HEK293 (cell line): ENCODE results near the gene DCP1A.
"Not testable (repeated sequence)": the region's sequence is repeated elsewhere in the genome, so short reads cannot be mapped to it uniquely, and the experiment has no call there.

Experiments
- CTCF ChIA-PET: fragments of 350-600 bp; formaldehyde crosslinking; extraction: SDS; loops from one replicate; lab custom pipeline; 2021; ENCODE audit warnings: antibody characterized with exemption; lab: Yijun Ruan, JAX
- POLR2A ChIA-PET: fragments of 300-600 bp; formaldehyde crosslinking; extraction: SDS; loops from one replicate; lab custom pipeline; 2020; ENCODE audit warnings: antibody characterized with exemption, inconsistent platforms; lab: Yijun Ruan, JAX
- H3K27ac ChIP-seq: fragments of 200-500 bp; sonication (Bioruptor generic); 2 replicates; pipeline ENCODE4 v1.5.1; 2014; ENCODE audit warnings: low read depth, low read length, control low read depth, inconsistent platforms; ENCODE audit errors: extremely low read depth
- H3K36me3 ChIP-seq, 2 experiments: fragments of 200-500 bp in 1 of 2; sonication (Bioruptor generic) in 1 of 2; 1 replicate in 1 of 2; 2 replicates in 1 of 2; pipeline ENCODE4 v1.5.1; 2014 to 2017; ENCODE audit warnings: inconsistent platforms in 2 of 2, low read length in 2 of 2; ENCODE audit not compliant: control insufficient read depth in 2 of 2, insufficient read depth in 1 of 2
- H3K4me1 ChIP-seq: fragments of 200-500 bp; sonication (Bioruptor generic); 2 replicates; pipeline ENCODE4 v1.5.1; 2014; ENCODE audit warnings: mild to moderate bottlenecking, low read length, inconsistent platforms; ENCODE audit not compliant: control insufficient read depth, insufficient read depth
- H3K4me3 ChIP-seq: 2 replicates; pipeline ENCODE4 v1.5.1; 2011; ENCODE audit warnings: low read depth, mild to moderate bottlenecking, control low read depth, low read length, moderate library complexity
- H3K9me3 ChIP-seq: fragments of 200-500 bp; sonication (Bioruptor generic); 2 replicates; pipeline ENCODE4 v1.5.1; 2014; ENCODE audit warnings: low read depth, low read length, inconsistent platforms; ENCODE audit not compliant: control insufficient read depth, insufficient read depth
- CTCF ChIP-seq: fragments of 450-650 bp; formaldehyde crosslinking; IDR thresholded peaks from 2 replicates; pipeline ENCODE4 v1.5.1; 2016; ENCODE audit warnings: missing biosample characterization, missing genetic modification characterization
- FEZF1 ChIP-seq: fragments of 450-650 bp; formaldehyde crosslinking; IDR thresholded peaks from 2 replicates; pipeline ENCODE4 v1.5.1; 2016; ENCODE audit warnings: missing biosample characterization, missing genetic modification characterization
- KLF8 ChIP-seq: fragments of 450-650 bp; formaldehyde crosslinking; IDR thresholded peaks from 2 replicates; pipeline ENCODE4 v1.5.1; 2016; ENCODE audit warnings: missing biosample characterization, missing genetic modification characterization
- KLF9 ChIP-seq: fragments of 450-650 bp; formaldehyde crosslinking; IDR thresholded peaks from 2 replicates; pipeline ENCODE4 v1.5.1; 2016; ENCODE audit warnings: missing biosample characterization, missing genetic modification characterization, low read depth
- PRDM6 ChIP-seq: fragments of 450-650 bp; formaldehyde crosslinking; IDR thresholded peaks from 2 replicates; pipeline ENCODE4 v1.5.1; 2017; ENCODE audit warnings: missing biosample characterization, missing genetic modification characterization
- ZBTB1 ChIP-seq: fragments of 450-650 bp; formaldehyde crosslinking; IDR thresholded peaks from 2 replicates; pipeline ENCODE4 v1.5.1; 2016; ENCODE audit warnings: missing biosample characterization, missing genetic modification characterization
- ZBTB21 ChIP-seq: fragments of 450-650 bp; formaldehyde crosslinking; IDR thresholded peaks from 2 replicates; pipeline ENCODE4 v1.5.1; 2017; ENCODE audit warnings: missing biosample characterization, missing genetic modification characterization
- ZBTB44 ChIP-seq: fragments of 450-650 bp; IDR thresholded peaks from 2 replicates; pipeline ENCODE4 v1.5.1; 2018; ENCODE audit warnings: missing biosample characterization, mild to moderate bottlenecking, missing genetic modification characterization
- ZNF175 ChIP-seq: fragments of 450-650 bp; formaldehyde crosslinking; IDR thresholded peaks from 2 replicates; pipeline ENCODE4 v1.5.1; 2016; ENCODE audit warnings: missing biosample characterization, missing genetic modification characterization
- ZNF248 ChIP-seq: fragments of 450-650 bp; formaldehyde crosslinking; IDR thresholded peaks from 2 replicates; pipeline ENCODE4 v1.5.1; 2017; ENCODE audit warnings: missing biosample characterization, missing genetic modification characterization
- ZNF292 ChIP-seq: fragments of 450-650 bp; formaldehyde crosslinking; IDR thresholded peaks from 2 replicates; pipeline ENCODE4 v1.5.1; 2016; ENCODE audit warnings: low read depth, missing biosample characterization, missing genetic modification characterization, borderline replicate concordance
- ZNF302 ChIP-seq: fragments of 450-650 bp; formaldehyde crosslinking; IDR thresholded peaks from 2 replicates; pipeline ENCODE4 v1.5.1; 2016; ENCODE audit warnings: missing biosample characterization, missing genetic modification characterization, low read depth
- ZNF391 ChIP-seq: fragments of 450-650 bp; formaldehyde crosslinking; IDR thresholded peaks from 2 replicates; pipeline ENCODE4 v1.5.1; 2016; ENCODE audit warnings: low read depth, missing biosample characterization, missing genetic modification characterization, borderline replicate concordance
- ZNF404 ChIP-seq: fragments of 450-650 bp; formaldehyde crosslinking; IDR thresholded peaks from 2 replicates; pipeline ENCODE4 v1.5.1; 2017; ENCODE audit warnings: missing biosample characterization, missing genetic modification characterization
- ZNF433 ChIP-seq: fragments of 450-650 bp; formaldehyde crosslinking; IDR thresholded peaks from 2 replicates; pipeline ENCODE4 v1.5.1; 2016; ENCODE audit warnings: missing biosample characterization, missing genetic modification characterization, low read depth
- ZNF473 ChIP-seq: fragments of 450-650 bp; formaldehyde crosslinking; IDR thresholded peaks from 2 replicates; pipeline ENCODE4 v1.5.1; 2017; ENCODE audit warnings: missing biosample characterization, missing genetic modification characterization
- ZNF521 ChIP-seq: fragments of 450-650 bp; formaldehyde crosslinking; IDR thresholded peaks from 2 replicates; pipeline ENCODE4 v1.5.1; 2017; ENCODE audit warnings: missing biosample characterization, mild to moderate bottlenecking, missing genetic modification characterization
- ZNF621 ChIP-seq: fragments of 450-650 bp; formaldehyde crosslinking; IDR thresholded peaks from 2 replicates; pipeline ENCODE4 v1.5.1; 2017; ENCODE audit warnings: missing biosample characterization, missing genetic modification characterization
- ZNF626 ChIP-seq: fragments of 450-650 bp; sonication (Bioruptor Pico); formaldehyde crosslinking; IDR thresholded peaks from 2 replicates; pipeline ENCODE4 v1.5.1; 2018; ENCODE audit warnings: missing biosample characterization, missing genetic modification characterization, inconsistent platforms
- ZNF639 ChIP-seq: fragments of 450-650 bp; formaldehyde crosslinking; IDR thresholded peaks from 2 replicates; pipeline ENCODE4 v1.5.1; 2016; ENCODE audit warnings: missing biosample characterization, missing genetic modification characterization
- ZNF645 ChIP-seq: fragments of 450-650 bp; formaldehyde crosslinking; IDR thresholded peaks from 2 replicates; pipeline ENCODE4; 2016; ENCODE audit warnings: missing biosample characterization, missing genetic modification characterization
- ZNF701 ChIP-seq: fragments of 450-650 bp; formaldehyde crosslinking; IDR thresholded peaks from 2 replicates; pipeline ENCODE4 v1.5.1; 2016; ENCODE audit warnings: missing biosample characterization, missing genetic modification characterization
- ZNF792 ChIP-seq: fragments of 450-650 bp; formaldehyde crosslinking; IDR thresholded peaks from 2 replicates; pipeline ENCODE4 v1.5.1; 2016; ENCODE audit warnings: missing biosample characterization, missing genetic modification characterization
- ZSCAN23 ChIP-seq: fragments of 450-650 bp; formaldehyde crosslinking; IDR thresholded peaks from 2 replicates; pipeline ENCODE4 v1.5.1; 2016; ENCODE audit warnings: missing biosample characterization, missing genetic modification characterization

DCP1A gene

GRCh38 chr3:53269193-53269592, 78.2 kb downstream of the DCP1A start:
- POLR2A ChIA-PET, H3K36me3 ChIP-seq, H3K9me3 ChIP-seq, H3K4me3 ChIP-seq, H3K27ac ChIP-seq, H3K4me1 ChIP-seq: not testable (repeated sequence)
- CTCF ChIA-PET = interaction anchor here (0.6 kb wide), 1 partner anchor 12 kb away, joined by 4 read pairs; no protein-coding TSS in a partner anchor

GRCh38 chr3:53267766-53268165, 79.6 kb downstream of the DCP1A start:
- POLR2A ChIA-PET = no interaction called here
- no peak for TF ChIP-seq PRDM6 (tag by site-specific recombination)
- TF ChIP-seq ZNF639 (tag by site-specific recombination) = no peak
- no peak for TF ChIP-seq KLF9 (tag by site-specific recombination)
- no peak for TF ChIP-seq ZNF521 (tag by site-specific recombination)
- no peak for TF ChIP-seq ZNF621 (tag by site-specific recombination)
- no peak for TF ChIP-seq ZNF645 (tag by site-specific recombination)
- TF ChIP-seq ZNF626 (tag by site-specific recombination) = no peak
- TF ChIP-seq ZNF473 (tag by site-specific recombination) = no peak
- TF ChIP-seq ZNF792 = no peak
- TF ChIP-seq ZNF302 (tag by site-specific recombination) = no peak
- TF ChIP-seq ZBTB44 (tag by site-specific recombination) = no peak
- no peak for TF ChIP-seq ZNF248 (tag by site-specific recombination)
- no peak for TF ChIP-seq ZNF175 (tag by site-specific recombination)
- TF ChIP-seq ZNF391 (tag by site-specific recombination) = no peak
- Histone ChIP-seq H3K4me1 (no peaks in the 10 kb centered on the region), H3K9me3 (no peaks in the 10 kb centered on the region), H3K36me3 (no peaks in the 10 kb centered on the region), H3K27ac (no peak overlapping the region), H3K4me3 (no peak overlapping the region)
- CTCF ChIA-PET = no interaction called here

- TF ChIP-seq ZNF701 (tag by site-specific recombination) (no peak), ZNF404 (tag by site-specific recombination) (no peak), ZSCAN23 (tag by site-specific recombination) (no peak), ZBTB1 (tag by site-specific recombination) (no peak), KLF8 (tag by site-specific recombination) (no peak), ZNF292 (tag by site-specific recombination) (no peak), ZNF175 (tag by site-specific recombination) (no peak), ZNF433 (tag by site-specific recombination) (no peak), ZBTB21 (tag by site-specific recombination) (no peak), CTCF (tag by site-specific recombination) (no peak), FEZF1 (no peak)
- H3K9me3 ChIP-seq = no peaks in the 10 kb centered on the region
- CTCF ChIA-PET = interaction anchor here (0.6 kb wide), 1 partner anchor 48 kb away, joined by 3 read pairs; no protein-coding TSS in a partner anchor
- no peaks in the 10 kb centered on the region for H3K36me3 ChIP-seq
- H3K4me3 ChIP-seq = no peak overlapping the region
- H3K27ac ChIP-seq = no peak overlapping the region
- no peaks in the 10 kb centered on the region for H3K4me1 ChIP-seq
- POLR2A ChIA-PET = no interaction called here
Measured at GRCh38 chr3:53264718-53265117, 82.6 kb downstream of the DCP1A start.
